Measurements from ENCODE around the gene R3HDML.

GRCh38 chr20:44357555-44358125, 20.8 kb downstream of the R3HDML start:
- TF ChIP-seq, protein P1, sequence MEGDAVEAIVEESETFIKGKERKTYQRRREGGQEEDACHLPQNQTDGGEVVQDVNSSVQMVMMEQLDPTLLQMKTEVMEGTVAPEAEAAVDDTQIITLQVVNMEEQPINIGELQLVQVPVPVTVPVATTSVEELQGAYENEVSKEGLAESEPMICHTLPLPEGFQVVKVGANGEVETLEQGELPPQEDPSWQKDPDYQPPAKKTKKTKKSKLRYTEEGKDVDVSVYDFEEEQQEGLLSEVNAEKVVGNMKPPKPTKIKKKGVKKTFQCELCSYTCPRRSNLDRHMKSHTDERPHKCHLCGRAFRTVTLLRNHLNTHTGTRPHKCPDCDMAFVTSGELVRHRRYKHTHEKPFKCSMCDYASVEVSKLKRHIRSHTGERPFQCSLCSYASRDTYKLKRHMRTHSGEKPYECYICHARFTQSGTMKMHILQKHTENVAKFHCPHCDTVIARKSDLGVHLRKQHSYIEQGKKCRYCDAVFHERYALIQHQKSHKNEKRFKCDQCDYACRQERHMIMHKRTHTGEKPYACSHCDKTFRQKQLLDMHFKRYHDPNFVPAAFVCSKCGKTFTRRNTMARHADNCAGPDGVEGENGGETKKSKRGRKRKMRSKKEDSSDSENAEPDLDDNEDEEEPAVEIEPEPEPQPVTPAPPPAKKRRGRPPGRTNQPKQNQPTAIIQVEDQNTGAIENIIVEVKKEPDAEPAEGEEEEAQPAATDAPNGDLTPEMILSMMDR (optimal IDR thresholded peaks at IDR 0.05 in 1 of 3, IDR thresholded peaks at IDR 0.05 in 1 of 3, conservative IDR thresholded peaks at IDR 0.05 in 1 of 3; ENCODE audit: extremely low read depth in 1 of 3, insufficient read depth in 2 of 3, low read length in 3 of 3): no peak
- no peak for TF ChIP-seq EZH2 (IDR thresholded peaks at IDR 0.05; ENCODE audit: low read length)
